Heart left ventricle (tissue), 13 donors: ENCODE measurements around the gene TUBB.

Experiments
- POLR2A ChIP-seq, 2 donors: fragments of 450-650 bp; IDR thresholded peaks; one replicate each; pipeline ENCODE4 v1.6.1; 2017; ENCODE audit warnings: antibody characterized with exemption in 2 of 2, mild to moderate bottlenecking in 2 of 2, moderate library complexity in 2 of 2
- TF ChIP-seq, protein P1 (sequence below), 12 donors: fragments of 200-600 bp; sonication (generic) in 4 of 12; IDR thresholded peaks; one replicate each; pipeline versions ENCODE4 v1.5.0 to v1.8.0; 2018 to 2022; ENCODE audit warnings: antibody characterized with exemption in 12 of 12, mild to moderate bottlenecking in 5 of 12
- donor health status: ischemic (EF 13 %, LVEDD 7.1; RV severe dilation, severe dysfunction).
- donor health status: DM: no; HTN: yes; CAD: no.
- donor health status: DM: no; HTN: no; CAD: no.
- donor health status: ischemic (EF 25% LVEDD 6.9; RV normal size, moderate dysfunction).
- donor health status: ischemic (EF 25% LVEDD 5.7; RV mildly dilated, moderate dysfunction).
- donor health status: ischemic (EF 35%, LVEDD 5.7; RV mildly dilated, moderate dysfunction).
- donor health status: nonischemic (EF 11% LVEDD 7.7; RV severe dilation, severe dysfunction).
- donor health status: DM: yes; HTN: yes; CAD: no.
- donor health status: PGD.
- donor health status: ischemic (EF 29% LVEDD 5.4; RV normal size, mild dysfunction).
- donor health status: nonischemic (EF 23%, LVEDD 6.1; RV moderate dilation, normal function).

GRCh38 chr6:30744054-30744805 is 24.1 kb downstream of the TUBB start, which contains the start of gene IER3:
- TF ChIP-seq, protein P1, sequence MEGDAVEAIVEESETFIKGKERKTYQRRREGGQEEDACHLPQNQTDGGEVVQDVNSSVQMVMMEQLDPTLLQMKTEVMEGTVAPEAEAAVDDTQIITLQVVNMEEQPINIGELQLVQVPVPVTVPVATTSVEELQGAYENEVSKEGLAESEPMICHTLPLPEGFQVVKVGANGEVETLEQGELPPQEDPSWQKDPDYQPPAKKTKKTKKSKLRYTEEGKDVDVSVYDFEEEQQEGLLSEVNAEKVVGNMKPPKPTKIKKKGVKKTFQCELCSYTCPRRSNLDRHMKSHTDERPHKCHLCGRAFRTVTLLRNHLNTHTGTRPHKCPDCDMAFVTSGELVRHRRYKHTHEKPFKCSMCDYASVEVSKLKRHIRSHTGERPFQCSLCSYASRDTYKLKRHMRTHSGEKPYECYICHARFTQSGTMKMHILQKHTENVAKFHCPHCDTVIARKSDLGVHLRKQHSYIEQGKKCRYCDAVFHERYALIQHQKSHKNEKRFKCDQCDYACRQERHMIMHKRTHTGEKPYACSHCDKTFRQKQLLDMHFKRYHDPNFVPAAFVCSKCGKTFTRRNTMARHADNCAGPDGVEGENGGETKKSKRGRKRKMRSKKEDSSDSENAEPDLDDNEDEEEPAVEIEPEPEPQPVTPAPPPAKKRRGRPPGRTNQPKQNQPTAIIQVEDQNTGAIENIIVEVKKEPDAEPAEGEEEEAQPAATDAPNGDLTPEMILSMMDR (IDR thresholded peaks at IDR 0.05) = peak; percentile 51 to 87 (median 64)
- TF ChIP-seq POLR2A (IDR thresholded peaks at IDR 0.05) = peak in 1 of 2 donors; percentile 91
